ENCODE data around the gene GPR135. TPM values are rescaled to one million over a fixed set of nuclear protein-coding genes. Genes with fewer than 3 reads are reported as not detected.

Gene GPR135
- total and polyA plus RNA-seq, 10 of the 15 experiments (the other 5 are each of a cell fraction or from before 2014, with no cell fraction given), result 0.11 to 1.1 (median 0.86) TPM

DNA sequence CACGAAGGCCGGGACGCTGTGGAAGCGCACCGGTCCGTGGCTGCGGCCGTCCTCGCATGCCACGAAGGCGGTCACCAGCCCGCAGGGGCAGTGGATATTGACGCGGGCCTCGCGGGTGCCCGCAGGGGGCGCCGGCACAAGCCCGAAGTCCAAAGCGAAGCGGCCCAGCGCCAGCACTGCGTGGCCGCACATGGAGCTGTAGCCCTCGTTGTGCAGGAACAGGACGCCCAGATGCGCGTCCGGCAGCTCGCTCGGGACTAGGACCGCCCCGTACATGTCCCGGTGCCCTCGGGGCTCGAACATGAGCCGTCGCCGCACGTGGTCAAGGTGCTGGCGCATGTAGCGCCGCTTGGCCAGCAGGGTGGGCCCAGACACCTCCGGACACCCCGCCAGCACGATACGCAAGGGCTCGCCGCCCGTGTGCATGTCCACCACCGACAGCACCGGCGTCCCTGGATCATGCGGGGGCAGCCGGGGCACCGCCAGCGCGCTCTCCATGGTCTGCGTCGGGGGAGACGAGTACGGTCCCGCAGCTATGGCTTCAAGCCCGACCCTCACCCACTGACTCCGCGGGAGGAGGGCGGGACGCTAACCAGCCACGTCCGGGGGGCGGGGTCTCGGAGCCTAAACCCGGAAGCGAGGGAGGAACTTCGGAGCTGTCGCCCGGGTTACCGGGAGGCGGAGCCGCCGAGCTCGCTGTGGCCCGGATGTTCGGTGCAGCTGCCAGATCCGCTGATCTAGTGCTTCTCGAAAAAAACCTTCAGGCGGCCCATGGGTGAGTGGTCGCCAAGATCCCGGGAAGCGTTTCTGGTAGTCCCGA, 18.8 kb upstream of the GPR135 start, which contains the start of the genes JKAMP and L3HYPDH (continued):
- TF ChIP-seq, protein P1, sequence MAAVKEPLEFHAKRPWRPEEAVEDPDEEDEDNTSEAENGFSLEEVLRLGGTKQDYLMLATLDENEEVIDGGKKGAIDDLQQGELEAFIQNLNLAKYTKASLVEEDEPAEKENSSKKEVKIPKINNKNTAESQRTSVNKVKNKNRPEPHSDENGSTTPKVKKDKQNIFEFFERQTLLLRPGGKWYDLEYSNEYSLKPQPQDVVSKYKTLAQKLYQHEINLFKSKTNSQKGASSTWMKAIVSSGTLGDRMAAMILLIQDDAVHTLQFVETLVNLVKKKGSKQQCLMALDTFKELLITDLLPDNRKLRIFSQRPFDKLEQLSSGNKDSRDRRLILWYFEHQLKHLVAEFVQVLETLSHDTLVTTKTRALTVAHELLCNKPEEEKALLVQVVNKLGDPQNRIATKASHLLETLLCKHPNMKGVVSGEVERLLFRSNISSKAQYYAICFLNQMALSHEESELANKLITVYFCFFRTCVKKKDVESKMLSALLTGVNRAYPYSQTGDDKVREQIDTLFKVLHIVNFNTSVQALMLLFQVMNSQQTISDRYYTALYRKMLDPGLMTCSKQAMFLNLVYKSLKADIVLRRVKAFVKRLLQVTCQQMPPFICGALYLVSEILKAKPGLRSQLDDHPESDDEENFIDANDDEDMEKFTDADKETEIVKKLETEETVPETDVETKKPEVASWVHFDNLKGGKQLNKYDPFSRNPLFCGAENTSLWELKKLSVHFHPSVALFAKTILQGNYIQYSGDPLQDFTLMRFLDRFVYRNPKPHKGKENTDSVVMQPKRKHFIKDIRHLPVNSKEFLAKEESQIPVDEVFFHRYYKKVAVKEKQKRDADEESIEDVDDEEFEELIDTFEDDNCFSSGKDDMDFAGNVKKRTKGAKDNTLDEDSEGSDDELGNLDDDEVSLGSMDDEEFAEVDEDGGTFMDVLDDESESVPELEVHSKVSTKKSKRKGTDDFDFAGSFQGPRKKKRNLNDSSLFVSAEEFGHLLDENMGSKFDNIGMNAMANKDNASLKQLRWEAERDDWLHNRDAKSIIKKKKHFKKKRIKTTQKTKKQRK (IDR thresholded peaks at IDR 0.05; ENCODE audit: low read depth, low read length), result no peak
- TF ChIP-seq HDAC6 (IDR thresholded peaks at IDR 0.05; ENCODE audit: unreplicated experiment), result no peak
- TF ChIP-seq REST (IDR thresholded peaks at IDR 0.05; ENCODE audit: low read depth, low read length), result peak; percentile 65; the same call in 1 of the 2 replicates
- TF ChIP-seq SPI1 (IDR thresholded peaks at IDR 0.05; ENCODE audit: borderline replicate concordance, insufficient read depth, low read depth, low read length), result peak; percentile 63; the same call in 1 of the 2 replicates
- TF ChIP-seq NR2F1 (conservative IDR thresholded peaks at IDR 0.05), result peak; percentile 54; the same call in 1 of the 2 replicates
- TF ChIP-seq PAX5 (IDR thresholded peaks at IDR 0.05; ENCODE audit: borderline replicate concordance, low read depth, low read length), result peak; percentile 46; the same call in 1 of the 2 replicates
- peak; percentile 97 for TF ChIP-seq GATAD2B (conservative IDR thresholded peaks at IDR 0.05; ENCODE audit: low read depth)
- TF ChIP-seq, protein P2, sequence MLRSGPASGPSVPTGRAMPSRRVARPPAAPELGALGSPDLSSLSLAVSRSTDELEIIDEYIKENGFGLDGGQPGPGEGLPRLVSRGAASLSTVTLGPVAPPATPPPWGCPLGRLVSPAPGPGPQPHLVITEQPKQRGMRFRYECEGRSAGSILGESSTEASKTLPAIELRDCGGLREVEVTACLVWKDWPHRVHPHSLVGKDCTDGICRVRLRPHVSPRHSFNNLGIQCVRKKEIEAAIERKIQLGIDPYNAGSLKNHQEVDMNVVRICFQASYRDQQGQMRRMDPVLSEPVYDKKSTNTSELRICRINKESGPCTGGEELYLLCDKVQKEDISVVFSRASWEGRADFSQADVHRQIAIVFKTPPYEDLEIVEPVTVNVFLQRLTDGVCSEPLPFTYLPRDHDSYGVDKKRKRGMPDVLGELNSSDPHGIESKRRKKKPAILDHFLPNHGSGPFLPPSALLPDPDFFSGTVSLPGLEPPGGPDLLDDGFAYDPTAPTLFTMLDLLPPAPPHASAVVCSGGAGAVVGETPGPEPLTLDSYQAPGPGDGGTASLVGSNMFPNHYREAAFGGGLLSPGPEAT (IDR thresholded peaks at IDR 0.05; ENCODE audit: low read depth), result no peak
- 0 out of 2 replicates have a peak, but pooled peaks have one; percentile 60 for TF ChIP-seq HDAC2 (IDR thresholded peaks at IDR 0.05)
- peak; percentile 95 for TF ChIP-seq LARP7 (IDR thresholded peaks at IDR 0.05)
- no peak for TF ChIP-seq MLLT1 (IDR thresholded peaks at IDR 0.05)
- TF ChIP-seq, protein P3, sequence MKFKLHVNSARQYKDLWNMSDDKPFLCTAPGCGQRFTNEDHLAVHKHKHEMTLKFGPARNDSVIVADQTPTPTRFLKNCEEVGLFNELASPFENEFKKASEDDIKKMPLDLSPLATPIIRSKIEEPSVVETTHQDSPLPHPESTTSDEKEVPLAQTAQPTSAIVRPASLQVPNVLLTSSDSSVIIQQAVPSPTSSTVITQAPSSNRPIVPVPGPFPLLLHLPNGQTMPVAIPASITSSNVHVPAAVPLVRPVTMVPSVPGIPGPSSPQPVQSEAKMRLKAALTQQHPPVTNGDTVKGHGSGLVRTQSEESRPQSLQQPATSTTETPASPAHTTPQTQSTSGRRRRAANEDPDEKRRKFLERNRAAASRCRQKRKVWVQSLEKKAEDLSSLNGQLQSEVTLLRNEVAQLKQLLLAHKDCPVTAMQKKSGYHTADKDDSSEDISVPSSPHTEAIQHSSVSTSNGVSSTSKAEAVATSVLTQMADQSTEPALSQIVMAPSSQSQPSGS (IDR thresholded peaks at IDR 0.05; ENCODE audit: low read length), result no peak
- 0 out of 2 replicates have a peak, but pooled peaks have one; percentile 11 for TF ChIP-seq CBX5 (IDR thresholded peaks at IDR 0.05; ENCODE audit: low read depth)
- TF ChIP-seq IKZF2 (IDR thresholded peaks at IDR 0.05), result peak; percentile 25 to 41; a peak in 2 of 4 replicates
- peak; percentile 94; the same call in 1 of the 2 replicates for TF ChIP-seq SMARCA5 (IDR thresholded peaks at IDR 0.05)
- TF ChIP-seq SIN3A (IDR thresholded peaks at IDR 0.05; ENCODE audit: low read depth, low read length), result peak; percentile 68

Data from GM12878 (cell line).